Breast epithelium (tissue), 4 donors: ENCODE measurements around the gene MIEN1. TPM values are rescaled to one million over a fixed set of nuclear protein-coding genes. Genes with fewer than 3 reads are reported as not detected.

Source experiments
- DNase-seq, 2 donors: peaks; one replicate each; pipeline ENCODE4 v3.0.0-alpha.2; 2019; ENCODE audit warnings: low spot score in 2 of 2
- H3K27ac ChIP-seq, 2 donors: fragments of 200-600 bp; sonication (generic) in 1 of 2; one replicate each; pipeline ENCODE4 v1.5.1; 2016 to 2019; ENCODE audit warnings: mild to moderate bottlenecking in 1 of 2
- H3K27me3 ChIP-seq, 2 donors: fragments of 200-600 bp; sonication (generic) in 1 of 2; one replicate each; pipeline versions ENCODE4 v1.5.1 to v1.6.0; 2017 to 2019; ENCODE audit warnings: control low read depth in 1 of 2, mild to moderate bottlenecking in 1 of 2
- H3K36me3 ChIP-seq: fragments of 200-600 bp; one replicate; pipeline ENCODE4 v1.5.1; 2019
- H3K4me1 ChIP-seq, 2 donors: fragments of 200-600 bp; sonication (generic); one replicate each; pipeline ENCODE4 v1.5.1; 2016 to 2019; ENCODE audit warnings: control low read depth in 1 of 2
- H3K4me3 ChIP-seq, 3 donors: fragments of 200-600 bp; sonication (generic); 1 replicate in 2 of 3; 2 replicates in 1 of 3; pipeline ENCODE4 v1.5.1; 2016 to 2019; ENCODE audit warnings: mild to moderate bottlenecking in 3 of 3, moderate library complexity in 2 of 3
- H3K9me3 ChIP-seq, 2 donors: fragments of 200-600 bp; sonication (generic) in 1 of 2; one replicate each; pipeline ENCODE4 v1.5.1; 2016 to 2019; ENCODE audit warnings: control low read depth in 1 of 2
- POLR2A ChIP-seq: fragments of 450-650 bp; IDR thresholded peaks from one replicate; pipeline ENCODE4 v1.6.1; 2016; ENCODE audit warnings: antibody characterized with exemption, mild to moderate bottlenecking, moderate library complexity
- POLR2AphosphoS5 ChIP-seq, 3 donors: sonication (generic); formaldehyde crosslinking; IDR thresholded peaks; one replicate each; pipeline ENCODE4 v1.6.1; 2017; ENCODE audit warnings: antibody characterized with exemption in 3 of 3
- intact Hi-C: fragments of 100-400 bp; cut with DNase I; formaldehyde crosslinking; loops from one replicate; pipeline ENCODE4 v1.15.1; 2023; ENCODE audit warnings: low total_unique reads
- total RNA-seq, 3 donors: library from RNA; depleted of rRNA; stranded (reverse); fragments of >200 nt; gene quantifications; one replicate each; pipeline ENCODE4 v1.1.0, GENCODE V29; 2016
- TF ChIP-seq, protein P1 (sequence below), 3 donors: fragments of 450-650 bp; IDR thresholded peaks; one replicate each; pipeline ENCODE4 v1.5.1; 2016 to 2017; ENCODE audit warnings: antibody characterized with exemption in 3 of 3, mild to moderate bottlenecking in 3 of 3, moderate library complexity in 3 of 3

Gene MIEN1
- total RNA-seq, 3 donors from 2014 or later = 50.7 to 68.2 (median 61.6) TPM

DNA sequence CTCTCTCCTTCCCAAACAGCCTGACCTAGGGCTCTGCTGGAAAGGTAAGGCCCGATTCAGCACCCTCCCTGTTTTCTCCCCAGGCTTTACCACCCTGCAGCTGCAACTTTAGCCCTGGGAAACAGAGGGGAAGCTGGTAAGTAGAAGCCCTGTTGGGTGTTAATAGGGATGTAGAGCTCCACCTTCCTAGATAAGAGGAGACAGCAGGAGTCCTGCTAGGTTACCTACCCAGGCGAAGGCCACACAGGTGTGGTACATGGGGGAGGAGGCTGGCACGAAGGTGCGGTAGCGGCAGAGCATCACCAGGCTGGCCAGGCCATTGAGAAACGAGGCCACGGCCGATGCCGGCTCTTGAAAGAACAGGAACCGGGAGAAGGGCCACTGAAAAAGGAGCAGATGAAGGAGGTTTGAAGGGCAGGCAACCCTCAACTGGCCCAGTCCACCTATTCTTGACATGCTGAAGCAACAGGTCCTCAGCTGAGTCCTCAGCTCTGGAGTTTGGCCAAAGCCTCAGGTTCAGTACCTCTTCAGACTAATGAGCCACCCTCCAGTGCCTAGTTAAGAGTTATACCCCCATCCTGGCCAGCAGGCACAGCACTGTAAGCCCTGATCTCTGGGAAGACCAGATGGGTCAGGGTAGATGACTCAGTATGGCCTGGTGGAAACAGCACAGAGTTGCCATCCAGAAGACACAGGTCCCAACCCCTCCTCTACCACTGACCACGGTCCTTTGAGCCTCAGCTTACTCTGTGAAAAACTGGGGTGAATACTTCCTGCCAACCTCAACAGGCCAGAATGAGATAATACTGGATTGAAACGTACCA is 45.8 kb downstream of the MIEN1 start:
- intact Hi-C loops = no loop called here
- H3K4me1 ChIP-seq = peaks cover 6 to 10% of the 10 kb centered on the region in 2 donors
- H3K36me3 ChIP-seq = no peaks in the 10 kb centered on the region
- no peaks in the 10 kb centered on the region for H3K9me3 ChIP-seq
- no peak overlapping the region for H3K27ac ChIP-seq
- no peak overlapping the region for H3K4me3 ChIP-seq
- no peaks in the 10 kb centered on the region for H3K27me3 ChIP-seq
- DNase-seq = no peak
- TF ChIP-seq, protein P1, sequence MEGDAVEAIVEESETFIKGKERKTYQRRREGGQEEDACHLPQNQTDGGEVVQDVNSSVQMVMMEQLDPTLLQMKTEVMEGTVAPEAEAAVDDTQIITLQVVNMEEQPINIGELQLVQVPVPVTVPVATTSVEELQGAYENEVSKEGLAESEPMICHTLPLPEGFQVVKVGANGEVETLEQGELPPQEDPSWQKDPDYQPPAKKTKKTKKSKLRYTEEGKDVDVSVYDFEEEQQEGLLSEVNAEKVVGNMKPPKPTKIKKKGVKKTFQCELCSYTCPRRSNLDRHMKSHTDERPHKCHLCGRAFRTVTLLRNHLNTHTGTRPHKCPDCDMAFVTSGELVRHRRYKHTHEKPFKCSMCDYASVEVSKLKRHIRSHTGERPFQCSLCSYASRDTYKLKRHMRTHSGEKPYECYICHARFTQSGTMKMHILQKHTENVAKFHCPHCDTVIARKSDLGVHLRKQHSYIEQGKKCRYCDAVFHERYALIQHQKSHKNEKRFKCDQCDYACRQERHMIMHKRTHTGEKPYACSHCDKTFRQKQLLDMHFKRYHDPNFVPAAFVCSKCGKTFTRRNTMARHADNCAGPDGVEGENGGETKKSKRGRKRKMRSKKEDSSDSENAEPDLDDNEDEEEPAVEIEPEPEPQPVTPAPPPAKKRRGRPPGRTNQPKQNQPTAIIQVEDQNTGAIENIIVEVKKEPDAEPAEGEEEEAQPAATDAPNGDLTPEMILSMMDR (IDR thresholded peaks at IDR 0.05) = no peak
- TF ChIP-seq POLR2AphosphoS5 (IDR thresholded peaks at IDR 0.05) (no peak), POLR2A (no peak)

DNA sequence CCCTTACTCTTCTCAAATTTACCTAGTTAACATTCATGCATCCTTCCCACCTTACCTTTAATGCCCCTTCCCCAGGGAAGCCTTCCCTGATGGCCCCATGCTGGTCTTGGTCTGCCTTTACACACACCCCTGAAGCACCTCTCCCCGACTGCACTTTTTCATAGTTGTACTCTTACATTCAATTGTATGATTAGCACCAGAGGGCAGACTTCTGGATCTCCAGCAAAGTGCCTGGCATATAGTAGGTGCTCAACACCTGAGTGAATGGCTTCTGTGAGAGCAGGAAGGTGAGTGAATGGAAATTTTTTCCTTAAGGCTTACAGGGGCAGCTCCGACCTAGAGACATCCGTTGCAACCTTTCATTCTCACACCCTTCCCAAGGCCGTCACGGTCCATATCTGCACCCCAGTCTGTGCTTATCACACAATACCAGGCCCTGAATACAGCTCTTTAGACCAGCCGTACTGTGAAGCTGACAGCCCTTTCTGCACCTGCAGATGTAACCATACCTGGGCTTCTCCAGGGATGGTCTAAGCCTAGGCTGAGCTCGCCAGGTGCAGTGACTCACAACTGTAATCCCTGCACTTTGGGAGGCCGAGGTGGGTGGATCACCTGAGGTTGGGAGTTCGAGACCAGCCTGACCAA is 46.9 kb downstream of the MIEN1 start:
- Histone ChIP-seq H3K4me3 (no peak overlapping the region), H3K27ac (no peak overlapping the region), H3K9me3 (no peaks in the 10 kb centered on the region), H3K4me1 (peaks cover 1 to 3% of the 10 kb centered on the region in 2 donors), H3K36me3 (no peaks in the 10 kb centered on the region), H3K27me3 (no peaks in the 10 kb centered on the region)
- no peak for TF ChIP-seq POLR2AphosphoS5 (IDR thresholded peaks at IDR 0.05)
- TF ChIP-seq, protein P1 (IDR thresholded peaks at IDR 0.05) = no peak
- TF ChIP-seq POLR2A = no peak
- intact Hi-C loops = no loop called here
- no peak for DNase-seq

DNA sequence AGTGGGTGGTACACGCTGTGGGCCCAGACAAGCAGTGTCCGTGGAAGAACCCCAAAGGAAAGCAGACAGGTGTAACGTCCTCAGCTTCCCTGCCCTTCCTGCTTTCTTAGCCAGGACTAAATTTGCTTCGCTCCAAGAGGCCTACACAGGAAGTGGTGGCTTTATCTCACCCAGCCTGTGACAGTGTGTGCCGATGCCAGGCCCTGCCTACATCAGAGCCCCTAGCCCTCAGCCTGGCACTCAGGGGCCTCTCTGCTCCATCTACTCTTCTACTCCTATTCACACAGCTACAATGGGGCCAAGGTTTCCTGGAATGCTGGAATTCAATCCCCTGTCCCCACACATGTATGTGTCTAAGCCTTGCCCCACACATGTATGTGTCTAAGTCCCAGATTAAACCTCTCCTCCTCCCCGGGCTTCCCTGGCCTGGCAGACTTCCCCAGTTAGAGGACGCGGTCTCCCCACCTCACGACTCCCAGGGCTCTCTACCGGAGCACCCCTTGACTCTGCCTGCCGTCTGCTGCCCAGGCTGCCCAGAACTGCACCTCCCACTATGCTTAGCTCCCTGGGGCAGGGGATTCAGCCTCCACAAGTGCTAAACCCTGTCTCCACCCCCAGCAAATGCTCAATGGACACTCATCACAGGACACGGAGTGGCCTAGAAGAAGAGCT is 50.7 kb downstream of the MIEN1 start:
- DNase-seq = no peak
- Histone ChIP-seq H3K27ac (no peak overlapping the region), H3K4me3 (no peak overlapping the region), H3K4me1 (peaks cover 10 to 14% of the 10 kb centered on the region in 2 donors), H3K9me3 (no peaks in the 10 kb centered on the region), H3K36me3 (no peaks in the 10 kb centered on the region), H3K27me3 (no peaks in the 10 kb centered on the region)
- TF ChIP-seq POLR2AphosphoS5 (IDR thresholded peaks at IDR 0.05) = no peak
- TF ChIP-seq, protein P1 (IDR thresholded peaks at IDR 0.05) = no peak
- no peak for TF ChIP-seq POLR2A
- intact Hi-C loops = no loop called here

Other genes with a start within 250 kb of the MIEN1 start
- not detected for gene NEUROD2, start 122.6 kb downstream of the MIEN1 start, total RNA-seq
- gene PPP1R1B, start 103.6 kb downstream of the MIEN1 start, total RNA-seq = 10 to 100 TPM; 22.6 to 71.3 (median 67.5) TPM
- 10 to 100 TPM; 37.0 to 43.9 (median 42.0) TPM for gene STARD3, start 93.4 kb downstream of the MIEN1 start, total RNA-seq
- under 1 TPM; 0.48 to 0.73 (median 0.66) TPM for gene TCAP, start 65.2 kb downstream of the MIEN1 start, total RNA-seq
- gene PNMT, start 62.1 kb downstream of the MIEN1 start, total RNA-seq = 1 to 10 TPM; 1.6 to 9.5 (median 5.1) TPM
- 10 to 100 TPM; 11.7 to 23.7 (median 21.6) TPM for gene PGAP3, start 42.5 kb downstream of the MIEN1 start, total RNA-seq
- gene ERBB2, start 30.5 kb downstream of the MIEN1 start, total RNA-seq = 100 to 1,000 TPM in 1 of 3 donors, 10 to 100 TPM in 2; 13.1 to 118 (median 59.0) TPM
- 10 to 100 TPM in 2 of 3 donors, not detected in 1; 27.9 to 69.2 TPM for gene GRB7, start 7.4 kb upstream of the MIEN1 start, total RNA-seq
- gene IKZF3, start 133.8 kb upstream of the MIEN1 start, total RNA-seq = 1 to 10 TPM; 1.8 to 4.8 (median 2.3) TPM
- not detected for gene ZPBP2, start 137.7 kb upstream of the MIEN1 start, total RNA-seq
- gene GSDMB, start 188.1 kb upstream of the MIEN1 start, total RNA-seq = 10 to 100 TPM in 2 of 3 donors, 1 to 10 TPM in 1; 9.1 to 19.0 (median 15.8) TPM
- 100 to 1,000 TPM in 2 of 3 donors, 10 to 100 TPM in 1; 90.5 to 158 (median 104) TPM for gene ORMDL3, start 197.1 kb upstream of the MIEN1 start, total RNA-seq
- gene LRRC3C, start 197.2 kb upstream of the MIEN1 start, total RNA-seq = 1 to 10 TPM in 1 of 3 donors, not detected in 2; 1.2 TPM
- 1 to 10 TPM in 1 of 3 donors, under 1 TPM in 1, not detected in 1; 0.44 to 3.4 TPM for gene GSDMA, start 232.5 kb upstream of the MIEN1 start, total RNA-seq